Inferior parietal cortex (tissue), 1 donor: ENCODE results near the gene RNF43.

Experiments
- DNase-seq: peaks from one replicate; pipeline ENCODE4 v3.0.0-alpha.2; 2016; ENCODE audit errors: extremely low spot score

Gene RNF43

DNA sequence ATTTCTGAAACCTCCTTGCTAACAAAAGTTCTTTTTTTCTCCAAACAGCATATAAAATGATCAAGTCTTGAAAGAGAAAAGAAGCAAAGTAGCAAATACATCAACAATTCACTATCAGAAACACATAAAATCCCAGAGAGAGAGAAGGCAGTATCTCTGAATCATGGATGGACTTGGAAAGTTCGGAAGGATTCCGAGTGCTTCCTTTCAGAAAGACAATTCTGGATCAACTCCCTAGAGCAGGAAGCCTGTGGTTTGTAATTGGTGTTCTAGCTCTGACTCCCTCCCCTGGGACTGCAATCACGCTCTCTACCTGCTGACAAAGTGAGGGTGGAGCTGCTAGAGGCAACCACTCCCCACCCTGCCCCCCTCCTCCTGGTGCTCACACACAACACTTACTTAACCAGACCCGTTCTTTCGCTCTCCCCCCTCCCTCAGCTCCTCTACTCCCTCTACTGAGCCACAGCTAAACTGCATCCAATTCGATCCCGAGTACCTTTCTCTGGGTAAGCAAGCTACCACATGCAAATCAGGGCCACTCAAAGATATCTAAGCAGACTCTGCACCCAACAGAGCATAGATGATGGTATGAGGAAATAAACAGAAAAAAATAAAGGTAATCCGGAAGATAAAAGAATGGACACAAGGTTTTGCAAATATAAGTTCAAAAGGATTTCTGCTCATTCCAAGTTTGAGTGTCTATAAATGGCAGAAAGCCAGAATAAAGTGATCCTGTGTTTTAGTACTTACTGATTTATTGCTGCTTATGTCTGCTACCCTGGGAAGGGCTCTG, at the start of gene RNF43:
Gene RNF43, minus strand, starts transcription at position 235 of the 793 bp plus-strand sequence. CDS start 1,957 bp downstream, outside the sequence.
- DNase-seq = peak; percentile 69

- DNase-seq = no peak
Observed at GRCh38 chr17:58455491-58455890, 38.2 kb upstream of the RNF43 start.

DNA sequence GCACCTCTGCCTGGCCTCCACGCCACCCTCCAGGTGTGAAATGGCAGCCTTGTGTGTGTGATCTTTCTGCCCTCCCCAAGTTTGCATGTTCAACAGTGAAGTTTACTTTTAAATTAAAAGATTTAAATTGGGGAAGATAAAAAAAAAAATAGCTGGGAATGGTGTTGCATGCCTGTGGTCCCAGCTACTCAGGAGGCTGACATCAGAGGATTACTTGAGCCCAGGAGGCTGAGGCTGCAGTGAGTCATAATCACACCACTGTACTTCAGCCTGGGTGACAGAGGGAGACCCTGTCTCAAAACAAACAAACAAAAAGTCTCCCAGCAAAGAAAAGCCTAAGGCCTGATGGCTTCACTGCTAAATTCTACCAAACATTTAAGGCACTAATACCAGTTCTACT, 35.4 kb upstream of the RNF43 start:
- DNase-seq = no peak

DNA sequence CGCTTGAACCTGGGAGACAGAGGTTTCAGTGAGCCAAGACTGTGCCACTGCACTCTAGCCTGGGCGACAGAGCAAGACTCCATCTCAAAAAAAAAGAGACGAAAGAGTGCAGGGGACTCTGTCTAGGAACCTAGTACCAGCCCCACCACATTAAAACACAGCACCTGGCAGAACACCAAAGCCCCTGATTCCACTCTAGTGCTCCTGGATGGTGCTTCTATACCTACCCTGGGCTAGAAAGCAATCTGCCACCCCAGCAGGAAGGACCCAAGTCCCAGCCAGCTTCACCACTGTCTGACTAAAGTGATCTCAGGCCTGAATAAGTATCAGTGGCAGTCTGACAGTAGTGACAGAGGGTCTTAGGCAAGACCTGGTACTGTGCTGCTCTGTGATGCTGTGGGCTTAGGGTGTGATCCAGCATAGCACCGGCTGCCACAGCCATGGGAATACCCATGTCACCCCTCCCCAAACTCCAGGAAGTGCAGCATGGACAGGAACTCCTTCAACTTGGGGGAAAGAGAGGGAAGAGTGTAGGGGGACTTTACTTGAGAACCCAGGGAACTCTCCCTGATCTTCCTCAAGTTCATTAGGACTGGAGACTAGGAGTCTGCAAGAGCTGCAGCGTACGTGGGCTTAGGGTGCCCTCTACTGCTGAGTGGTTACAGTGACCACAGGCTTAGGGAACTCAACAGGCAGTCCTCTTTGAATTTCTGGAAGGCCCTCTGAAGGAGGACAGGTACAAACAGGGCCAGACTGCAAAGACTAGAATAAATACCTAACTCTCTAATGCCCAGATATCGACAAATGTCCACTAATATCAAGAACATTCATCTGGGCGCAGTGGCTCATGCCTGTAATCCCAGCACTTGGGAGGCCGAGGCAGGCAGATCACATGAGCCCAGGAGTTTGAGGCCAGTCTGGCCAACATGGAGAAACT, 30.0 kb upstream of the RNF43 start:
- peak; percentile 42 for DNase-seq

DNA sequence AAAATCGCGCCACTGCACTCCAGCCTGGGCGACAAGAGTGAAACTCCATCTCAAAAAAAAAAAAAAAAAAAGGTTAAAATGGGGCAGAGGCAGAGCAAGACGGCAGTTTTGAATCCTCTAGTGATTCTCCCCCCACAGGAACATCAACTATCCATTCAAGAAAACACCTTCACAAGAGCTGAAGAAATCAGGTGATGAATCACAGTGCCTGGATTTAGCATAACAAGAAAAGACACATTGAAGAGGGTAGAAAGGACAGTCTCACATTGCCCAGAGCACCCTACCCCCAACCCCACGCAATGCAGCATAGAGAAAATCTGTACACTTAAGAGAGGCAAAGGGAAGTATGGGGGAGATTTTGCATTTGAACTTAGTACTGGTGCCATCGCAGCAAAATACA, 28.8 kb upstream of the RNF43 start:
- DNase-seq = no peak

- no peak for DNase-seq
Observed at GRCh38 chr17:58436805-58437239, 19.5 kb upstream of the RNF43 start.

GRCh38 chr17:58436245-58436644, 18.9 kb upstream of the RNF43 start:
- no peak for DNase-seq

DNA sequence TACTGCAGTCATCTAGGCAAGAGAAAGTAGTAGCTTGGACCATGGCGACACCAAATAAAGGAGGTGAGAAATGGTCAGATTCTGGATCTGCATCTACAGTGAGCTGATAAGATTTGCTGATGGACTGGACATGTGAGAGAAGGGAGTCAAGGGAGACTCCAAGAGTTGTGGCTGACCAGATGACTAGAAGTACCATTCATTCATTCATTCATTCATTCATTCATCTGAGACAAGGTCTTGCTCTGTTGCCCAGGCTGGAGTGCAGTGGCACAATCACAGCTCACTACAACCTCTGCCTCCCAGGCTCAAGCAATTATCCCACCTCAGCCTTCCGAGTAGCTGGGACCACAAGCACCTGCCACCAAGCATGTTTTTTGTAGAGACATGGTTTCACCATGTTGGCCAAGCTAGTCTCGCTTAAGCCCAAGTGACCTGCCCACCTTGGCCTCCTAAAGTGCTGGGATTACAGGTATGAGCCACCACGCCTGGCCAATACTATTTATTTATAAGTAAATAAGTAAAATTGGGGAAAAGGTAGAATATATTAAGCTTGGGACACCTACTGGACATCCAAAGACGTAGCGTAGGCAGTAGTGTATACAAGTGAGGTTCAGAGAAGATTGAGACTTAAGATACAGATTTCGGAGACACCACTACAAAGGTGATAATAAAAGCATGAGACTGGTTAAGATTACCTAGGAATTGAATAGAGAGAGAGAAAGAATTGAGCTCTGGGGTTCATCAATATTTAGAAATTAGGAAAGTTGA, 15.7 kb upstream of the RNF43 start:
- DNase-seq = no peak

- DNase-seq = no peak
Observed at GRCh38 chr17:58427807-58428206, 10.5 kb upstream of the RNF43 start.

GRCh38 chr17:58421711-58422110, 4.4 kb upstream of the RNF43 start:
- no peak for DNase-seq

DNA sequence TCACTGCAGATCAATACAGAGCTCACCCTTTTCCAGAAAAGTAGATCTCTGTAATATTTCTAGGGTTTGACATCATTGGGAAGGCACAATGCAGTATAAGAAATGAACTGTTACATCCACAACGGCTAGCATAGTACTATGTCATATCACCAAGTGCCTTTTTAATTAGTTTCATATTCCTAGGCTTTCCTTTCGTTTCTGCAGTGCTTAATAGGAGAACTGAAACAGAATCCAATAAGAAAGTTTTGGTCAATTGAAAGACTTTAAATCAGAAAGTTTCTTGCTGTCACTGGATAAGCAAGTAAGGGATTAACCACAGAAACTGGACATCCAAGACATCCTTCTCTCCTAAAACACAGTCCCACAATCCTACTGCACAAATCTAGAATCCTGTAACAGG, 3.5 kb upstream of the RNF43 start:
- DNase-seq = no peak

GRCh38 chr17:58416937-58417299, 416 bp downstream of the RNF43 start:
- no peak for DNase-seq

DNA sequence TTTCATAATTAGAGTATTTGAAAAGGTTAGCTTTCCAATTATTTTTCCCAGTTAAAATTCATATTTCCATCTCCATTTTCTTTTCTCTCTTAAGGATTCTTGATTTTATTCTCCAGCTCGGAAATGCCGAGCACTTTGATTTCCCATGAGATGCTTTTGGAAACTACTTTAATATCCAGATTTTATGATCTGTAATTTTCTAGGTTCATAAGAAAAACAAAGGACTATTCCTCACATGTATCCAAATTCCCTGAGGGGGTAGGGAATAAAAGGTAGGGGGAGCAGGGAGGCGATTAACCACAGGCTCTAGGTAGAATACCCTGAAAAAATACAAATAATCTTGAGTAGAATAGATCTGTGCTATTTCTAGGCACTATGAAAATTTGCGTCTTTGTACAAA, 938 bp downstream of the RNF43 start:
- DNase-seq = no peak

DNA sequence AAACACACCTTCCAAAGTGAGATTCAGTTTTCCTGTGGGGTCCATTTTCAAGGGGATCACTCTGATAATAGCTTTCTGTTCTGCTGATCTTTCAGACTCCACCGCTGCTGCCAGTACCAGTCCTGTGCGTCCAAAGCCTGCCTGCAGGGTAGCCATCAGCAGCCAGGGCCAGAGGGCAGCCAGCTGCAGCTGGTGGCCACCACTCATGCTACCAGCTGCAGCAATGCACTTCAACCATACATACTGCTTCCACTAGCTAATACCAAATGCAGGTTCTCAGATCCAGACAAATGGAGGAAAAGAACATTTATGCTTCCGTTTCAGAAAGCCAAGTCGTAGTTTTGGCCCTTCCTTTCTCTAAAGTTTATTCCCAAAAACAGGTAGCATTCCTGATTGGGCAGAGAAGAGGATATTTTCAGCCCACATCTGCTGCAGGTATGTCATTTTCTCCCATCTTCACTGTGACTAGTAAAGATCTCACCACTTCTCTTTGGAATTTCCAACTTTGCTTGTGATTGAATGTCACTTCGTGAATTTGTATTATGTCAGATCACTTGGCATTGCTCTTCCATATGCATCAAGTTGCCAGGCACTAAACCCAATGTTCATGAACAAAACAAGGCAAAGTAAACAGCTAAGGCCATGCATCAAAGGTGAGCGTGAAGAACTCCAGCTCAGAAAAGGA, 1.8 kb downstream of the RNF43 start:
- no peak for DNase-seq

GRCh38 chr17:58414596-58414997, 2.7 kb downstream of the RNF43 start:
- no peak for DNase-seq

DNA sequence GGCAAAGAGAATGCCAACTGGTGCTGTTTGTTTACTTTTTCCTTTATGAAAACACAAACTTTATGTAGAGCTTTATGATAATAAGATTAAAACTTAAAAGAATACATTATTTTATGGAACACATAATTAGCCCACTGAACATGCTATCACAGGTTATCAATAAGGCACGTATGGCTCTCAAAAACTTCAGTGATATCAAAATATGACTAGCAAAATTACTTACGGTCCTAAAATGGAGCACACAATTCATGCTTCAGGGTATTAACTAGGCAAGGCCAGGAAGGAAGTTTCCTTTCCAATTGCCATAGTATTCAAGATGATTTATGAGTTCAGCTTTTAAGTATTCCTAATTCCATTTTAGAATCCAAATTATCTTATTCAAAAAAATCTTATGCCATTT, 3.6 kb downstream of the RNF43 start:
- DNase-seq = no peak

DNA sequence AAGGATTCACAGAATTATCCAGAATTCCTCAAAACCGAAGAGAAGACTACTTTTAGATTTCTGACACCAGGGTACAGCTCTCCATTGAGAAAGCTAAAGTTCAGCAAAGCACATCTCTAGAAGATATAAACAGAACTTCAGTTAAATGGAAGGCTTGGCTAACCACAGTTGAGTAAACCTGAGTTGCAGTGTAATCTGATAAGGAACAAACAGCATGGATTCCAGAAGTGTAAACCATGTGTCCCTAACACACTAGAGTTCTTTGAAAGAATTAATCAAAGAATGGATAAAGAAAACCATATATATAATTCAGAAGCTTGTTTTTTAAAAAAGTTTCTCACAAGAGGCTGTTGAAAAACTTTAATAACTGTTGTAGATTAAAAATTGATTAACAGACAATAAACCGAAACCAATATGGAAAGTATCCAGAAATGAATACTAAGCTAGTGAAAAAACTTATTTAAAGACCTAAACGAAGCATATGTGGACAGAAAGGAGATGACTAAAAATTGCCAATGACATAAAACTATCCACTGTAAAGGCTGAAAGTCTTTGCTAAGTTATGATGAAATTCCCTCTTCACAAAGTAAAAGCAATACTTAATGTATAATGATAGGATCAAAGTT, 4.3 kb downstream of the RNF43 start:
- no peak for DNase-seq

- no peak for DNase-seq
Observed at GRCh38 chr17:58412064-58412703, 5.2 kb downstream of the RNF43 start.

- no peak for DNase-seq
Observed at GRCh38 chr17:58411408-58411894, 5.9 kb downstream of the RNF43 start.

GRCh38 chr17:58410714-58411407, 6.5 kb downstream of the RNF43 start:
- DNase-seq = no peak
